Measurements from ENCODE around the gene P2RX4. TPM values are rescaled to one million over a fixed set of nuclear protein-coding genes. Genes with fewer than 3 reads are reported as not detected.

Gene P2RX4
- total and polyA plus RNA-seq, 9 of the 15 experiments (the other 6 are each of a cell fraction or from before 2014, with no cell fraction given): 6.6 to 21.5 (median 11.7) TPM

DNA sequence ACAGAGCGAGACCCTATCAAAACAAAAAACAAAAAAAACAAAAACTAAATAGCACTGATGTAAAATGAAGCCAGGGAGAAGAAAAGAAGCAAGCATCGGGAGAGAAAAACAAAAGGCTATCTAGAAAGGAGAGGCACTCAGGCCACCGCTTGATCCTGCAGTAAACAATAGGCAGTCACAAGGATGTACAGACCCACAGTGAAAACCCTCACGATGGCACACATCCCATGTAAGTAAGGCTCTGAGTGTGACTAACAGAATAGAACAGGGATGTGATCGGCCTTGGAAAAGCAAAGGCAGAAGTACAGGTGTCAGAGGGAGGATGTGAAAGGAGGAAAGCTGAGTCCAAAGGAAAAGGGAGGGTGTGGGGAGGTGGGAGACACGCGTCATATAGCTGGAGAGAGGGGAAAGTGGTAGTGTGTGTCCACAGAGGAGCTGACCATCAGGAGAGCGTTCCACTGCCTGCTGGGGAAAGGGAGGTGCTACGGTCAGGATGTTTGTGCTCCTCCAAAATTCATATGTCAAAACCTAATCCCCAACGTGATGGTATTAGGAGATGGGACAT, 55.1 kb downstream of the P2RX4 start:
- Histone ChIP-seq H3K27ac (ENCODE audit: extremely low read depth, low read depth, low read length) (no peak overlapping the region), H3K36me3 (ENCODE audit: control insufficient read depth, insufficient read depth, low read length) (peaks cover 64% of the 10 kb centered on the region), H2AFZ (ENCODE audit: low read depth, low read length) (no peak overlapping the region), H3K27me3 (ENCODE audit: control insufficient read depth in 2 of 2, insufficient read depth in 2 of 2, low read length in 2 of 2) (no peaks in the 10 kb centered on the region), H3K4me2 (ENCODE audit: insufficient read depth, low read length) (no peak overlapping the region), H3K9me1 (ENCODE audit: control insufficient read depth, insufficient read depth, low read length) (no peaks in the 10 kb centered on the region), H3K9ac (ENCODE audit: insufficient read depth in 1 of 2, low read depth in 2 of 2, low read length in 2 of 2) (no peak overlapping the region), H3K9me3 (replicated peaks; ENCODE audit: control insufficient read depth, insufficient read depth, low read depth, low read length) (no peaks in the 10 kb centered on the region), H3K4me3 (no peak overlapping the region), H3K79me2 (ENCODE audit: control insufficient read depth, insufficient read depth, low read length) (no peaks in the 10 kb centered on the region), H3K4me1 (replicated peaks in 1 of 2; ENCODE audit: control insufficient read depth in 2 of 2, insufficient read depth in 2 of 2, low read length in 2 of 2) (peaks cover 7 to 18% of the 10 kb centered on the region in 2 experiments; a peak in 4 of 5 replicates), H4K20me1 (replicated peaks; ENCODE audit: control insufficient read depth, insufficient read depth, low read length) (no peaks in the 10 kb centered on the region)
- ATAC-seq (no peak), FAIRE-seq (no peak), DNase-seq (ENCODE audit: extremely low read depth in 1 of 4, low spot score in 3 of 4) (no peak)
- POLR2A ChIA-PET: interaction anchor here (0.7 to 1.8 kb wide), 2 partner anchors 14 to 32 kb away, joined by 3 to 5 read pairs; partner anchors contain the start of gene CAMKK2
- WGBS (ENCODE audit: insufficient coverage, low coverage, missing lambda C conversion rate): 82% methylated on average over 8 of the region's 10 CpGs
- TF ChIP-seq RBM17 (IDR thresholded peaks at IDR 0.05; ENCODE audit: borderline replicate concordance, low read depth, low read length) (no peak), ETV5 (CRISPR knock-in tag; IDR thresholded peaks at IDR 0.05; ENCODE audit: low read depth) (no peak), KLF1 (tag; IDR thresholded peaks at IDR 0.05) (no peak), DMBX1 (CRISPR knock-in tag; IDR thresholded peaks at IDR 0.05; ENCODE audit: borderline replicate concordance) (no peak), PHF21A (IDR thresholded peaks at IDR 0.05; ENCODE audit: borderline replicate concordance, low read depth) (no peak), ATF4 (CRISPR knock-in tag; IDR thresholded peaks at IDR 0.05) (no peak), POLR2B (IDR thresholded peaks at IDR 0.05; ENCODE audit: low read depth, partially characterized antibody) (no peak), ZNF133 (CRISPR knock-in tag; IDR thresholded peaks at IDR 0.05) (no peak), HNRNPK (IDR thresholded peaks at IDR 0.05; ENCODE audit: low read depth, low read length, poor library complexity, severe bottlenecking) (no peak), C11orf30 (IDR thresholded peaks at IDR 0.05; ENCODE audit: low read depth) (no peak)
- TF ChIP-seq, protein P1, sequence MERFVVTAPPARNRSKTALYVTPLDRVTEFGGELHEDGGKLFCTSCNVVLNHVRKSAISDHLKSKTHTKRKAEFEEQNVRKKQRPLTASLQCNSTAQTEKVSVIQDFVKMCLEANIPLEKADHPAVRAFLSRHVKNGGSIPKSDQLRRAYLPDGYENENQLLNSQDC (CRISPR knock-in tag; IDR thresholded peaks at IDR 0.05): no peak
- TF ChIP-seq, protein P2, sequence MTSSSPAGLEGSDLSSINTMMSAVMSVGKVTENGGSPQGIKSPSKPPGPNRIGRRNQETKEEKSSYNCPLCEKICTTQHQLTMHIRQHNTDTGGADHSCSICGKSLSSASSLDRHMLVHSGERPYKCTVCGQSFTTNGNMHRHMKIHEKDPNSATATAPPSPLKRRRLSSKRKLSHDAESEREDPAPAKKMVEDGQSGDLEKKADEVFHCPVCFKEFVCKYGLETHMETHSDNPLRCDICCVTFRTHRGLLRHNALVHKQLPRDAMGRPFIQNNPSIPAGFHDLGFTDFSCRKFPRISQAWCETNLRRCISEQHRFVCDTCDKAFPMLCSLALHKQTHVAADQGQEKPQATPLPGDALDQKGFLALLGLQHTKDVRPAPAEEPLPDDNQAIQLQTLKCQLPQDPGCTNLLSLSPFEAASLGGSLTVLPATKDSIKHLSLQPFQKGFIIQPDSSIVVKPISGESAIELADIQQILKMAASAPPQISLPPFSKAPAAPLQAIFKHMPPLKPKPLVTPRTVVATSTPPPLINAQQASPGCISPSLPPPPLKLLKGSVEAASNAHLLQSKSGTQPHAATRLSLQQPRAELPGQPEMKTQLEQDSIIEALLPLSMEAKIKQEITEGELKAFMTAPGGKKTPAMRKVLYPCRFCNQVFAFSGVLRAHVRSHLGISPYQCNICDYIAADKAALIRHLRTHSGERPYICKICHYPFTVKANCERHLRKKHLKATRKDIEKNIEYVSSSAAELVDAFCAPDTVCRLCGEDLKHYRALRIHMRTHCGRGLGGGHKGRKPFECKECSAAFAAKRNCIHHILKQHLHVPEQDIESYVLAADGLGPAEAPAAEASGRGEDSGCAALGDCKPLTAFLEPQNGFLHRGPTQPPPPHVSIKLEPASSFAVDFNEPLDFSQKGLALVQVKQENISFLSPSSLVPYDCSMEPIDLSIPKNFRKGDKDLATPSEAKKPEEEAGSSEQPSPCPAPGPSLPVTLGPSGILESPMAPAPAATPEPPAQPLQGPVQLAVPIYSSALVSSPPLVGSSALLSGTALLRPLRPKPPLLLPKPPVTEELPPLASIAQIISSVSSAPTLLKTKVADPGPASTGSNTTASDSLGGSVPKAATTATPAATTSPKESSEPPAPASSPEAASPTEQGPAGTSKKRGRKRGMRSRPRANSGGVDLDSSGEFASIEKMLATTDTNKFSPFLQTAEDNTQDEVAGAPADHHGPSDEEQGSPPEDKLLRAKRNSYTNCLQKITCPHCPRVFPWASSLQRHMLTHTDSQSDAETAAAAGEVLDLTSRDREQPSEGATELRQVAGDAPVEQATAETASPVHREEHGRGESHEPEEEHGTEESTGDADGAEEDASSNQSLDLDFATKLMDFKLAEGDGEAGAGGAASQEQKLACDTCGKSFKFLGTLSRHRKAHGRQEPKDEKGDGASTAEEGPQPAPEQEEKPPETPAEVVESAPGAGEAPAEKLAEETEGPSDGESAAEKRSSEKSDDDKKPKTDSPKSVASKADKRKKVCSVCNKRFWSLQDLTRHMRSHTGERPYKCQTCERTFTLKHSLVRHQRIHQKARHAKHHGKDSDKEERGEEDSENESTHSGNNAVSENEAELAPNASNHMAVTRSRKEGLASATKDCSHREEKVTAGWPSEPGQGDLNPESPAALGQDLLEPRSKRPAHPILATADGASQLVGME (CRISPR knock-in tag; IDR thresholded peaks at IDR 0.05): no peak
- TF ChIP-seq, protein P3, sequence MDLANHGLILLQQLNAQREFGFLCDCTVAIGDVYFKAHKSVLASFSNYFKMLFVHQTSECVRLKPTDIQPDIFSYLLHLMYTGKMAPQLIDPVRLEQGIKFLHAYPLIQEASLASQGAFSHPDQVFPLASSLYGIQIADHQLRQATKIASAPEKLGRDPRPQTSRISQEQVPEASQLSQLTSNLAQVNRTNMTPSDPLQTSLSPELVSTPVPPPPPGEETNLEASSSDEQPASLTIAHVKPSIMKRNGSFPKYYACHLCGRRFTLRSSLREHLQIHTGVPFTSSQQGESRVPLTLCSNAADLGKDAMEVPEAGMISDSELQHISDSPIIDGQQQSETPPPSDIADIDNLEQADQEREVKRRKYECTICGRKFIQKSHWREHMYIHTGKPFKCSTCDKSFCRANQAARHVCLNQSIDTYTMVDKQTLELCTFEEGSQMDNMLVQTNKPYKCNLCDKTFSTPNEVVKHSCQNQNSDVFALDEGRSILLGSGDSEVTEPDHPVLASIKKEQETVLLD (IDR thresholded peaks at IDR 0.05): no peak
- in situ Hi-C loops (cut with MboI): no loop called here
- CTCF ChIA-PET (ENCODE audit: low intra/inter-chr PET ratio): interaction anchor here (0.6 kb wide), 1 partner anchor 127 kb away, joined by 3 read pairs; no protein-coding TSS in a partner anchor
- intact Hi-C loops (cut with micrococcal nuclease): no loop called here
- no TSS peak for BruUV-seq (replicated peaks)
